GM12891 (cell line): Measurements from ENCODE around the gene DCAF4L1. TPM values are rescaled to one million over a fixed set of nuclear protein-coding genes. Genes with fewer than 3 reads are reported as not detected.

ENCODE experiments used
- DNase-seq: peaks from one replicate; pipeline ENCODE4 v3.0.0; 2011; ENCODE audit warnings: low spot score; ENCODE audit not compliant: insufficient read length
- FAIRE-seq: peaks from 2 replicates; lab custom pipeline; 2011; peaks lifted over from hg19 to GRCh38; lab: Jason Lieb, UNC
- PAX5 ChIP-seq: IDR thresholded peaks from 2 replicates; pipeline ENCODE4 v1.6.1; 2011; ENCODE audit warnings: low read length, moderate library complexity, mild to moderate bottlenecking; ENCODE audit not compliant: insufficient read depth, severe bottlenecking
- POLR2A ChIP-seq: IDR thresholded peaks from 2 replicates; pipeline ENCODE4 v1.6.1; 2011; ENCODE audit warnings: low read depth, low read length, control low read depth
- POLR2AphosphoS5 ChIP-seq: IDR thresholded peaks from 2 replicates; pipeline ENCODE4 v1.6.1; 2011; ENCODE audit warnings: low read depth, low read length, control low read depth
- POU2F2 ChIP-seq: IDR thresholded peaks from 2 replicates; pipeline ENCODE4 v1.6.1; 2011; ENCODE audit warnings: low read depth, mild to moderate bottlenecking, control low read depth, low read length, moderate library complexity
- SPI1 ChIP-seq: IDR thresholded peaks from 2 replicates; pipeline ENCODE4 v1.6.1; 2011; ENCODE audit warnings: low read depth, low read length, control low read depth
- TAF1 ChIP-seq: IDR thresholded peaks from 2 replicates; pipeline ENCODE4 v1.6.1; 2011; ENCODE audit warnings: low read depth, low read length, control low read depth
- polyA plus RNA-seq: library from polyadenylated mRNA; unstranded; fragments of >200 nt; gene quantifications from one replicate; pipeline ENCODE4 v1.2.1, GENCODE V29; 2012; ENCODE audit warnings: low read depth, missing spikeins, inconsistent platforms; ENCODE audit not compliant: missing spikeins

Gene DCAF4L1
- polyA plus RNA-seq = 0.05 TPM

GRCh38 chr4:41981456-41981855, at the start of gene DCAF4L1:
TSS of gene DCAF4L1 (plus strand) at chr4:41981756. CDS start at chr4:41981793, 37 bp downstream.
- DNase-seq (no peak), FAIRE-seq (no peak)
- TF ChIP-seq TAF1 (no peak), POU2F2 (no peak), PAX5 (no peak), POLR2A (no peak), POLR2AphosphoS5 (no peak)

GRCh38 chr4:41932988-41933387, 48.6 kb upstream of the DCAF4L1 start:
- no peak for FAIRE-seq
- no peak for DNase-seq
- no peak for TF ChIP-seq POLR2A
- TF ChIP-seq TAF1 = no peak
- no peak for TF ChIP-seq PAX5
- TF ChIP-seq POU2F2 = no peak
- no peak for TF ChIP-seq SPI1
- TF ChIP-seq POLR2AphosphoS5 = no peak

GRCh38 chr4:41933997-41934503, 47.5 kb upstream of the DCAF4L1 start:
- FAIRE-seq = no peak
- DNase-seq = no peak
- TF ChIP-seq SPI1 (no peak), POLR2A (no peak), POU2F2 (no peak), PAX5 (no peak), POLR2AphosphoS5 (no peak), TAF1 (no peak)

- DNase-seq = no peak
- peak; percentile 16 for FAIRE-seq
- TF ChIP-seq POLR2AphosphoS5 = no peak
Observed at GRCh38 chr4:41934514-41934900, 47.0 kb upstream of the DCAF4L1 start.

- TF ChIP-seq POU2F2 = 0 out of 2 replicates have a peak, but pooled peaks have one; percentile 35
- peak; percentile 84 for TF ChIP-seq POLR2A
- TF ChIP-seq SPI1 = peak; percentile 73
- TF ChIP-seq PAX5 = no peak
- 0 out of 2 replicates have a peak, but pooled peaks have one; percentile 44 for TF ChIP-seq TAF1
- TF ChIP-seq POLR2AphosphoS5 = peak; percentile 90
- FAIRE-seq (peak; percentile 87), DNase-seq (peak; percentile 60)
Observed at GRCh38 chr4:41934901-41935651, 46.5 kb upstream of the DCAF4L1 start, which contains the start of gene TMEM33. TSS of gene TMEM33 (plus strand) at chr4:41935429. CDS start at chr4:41935485, 56 bp downstream.

GRCh38 chr4:41935652-41936021, 45.9 kb upstream of the DCAF4L1 start:
- peak; percentile 70 for FAIRE-seq

GRCh38 chr4:41939016-41939626, 42.4 kb upstream of the DCAF4L1 start:
- FAIRE-seq (no peak), DNase-seq (no peak)

More at GRCh38 chr4:41935652-41936021, 45.9 kb upstream of the DCAF4L1 start:
- peak; percentile 9 for DNase-seq
- TF ChIP-seq SPI1 (no peak), POU2F2 (no peak), PAX5 (no peak), POLR2A (no peak)

GRCh38 chr4:41940834-41941233, 40.7 kb upstream of the DCAF4L1 start:
- no peak for FAIRE-seq
- TF ChIP-seq POLR2A (no peak), TAF1 (no peak), PAX5 (no peak), POU2F2 (no peak), SPI1 (no peak), POLR2AphosphoS5 (no peak)

More at GRCh38 chr4:41939016-41939626, 42.4 kb upstream of the DCAF4L1 start:
- TF ChIP-seq TAF1 (no peak), PAX5 (no peak), POLR2AphosphoS5 (no peak)

GRCh38 chr4:41943506-41943905, 38.0 kb upstream of the DCAF4L1 start:
- DNase-seq (no peak), FAIRE-seq (no peak)
- TF ChIP-seq POLR2AphosphoS5 (no peak), POLR2A (no peak), PAX5 (no peak), POU2F2 (no peak), SPI1 (no peak), TAF1 (no peak)

More at GRCh38 chr4:41940834-41941233, 40.7 kb upstream of the DCAF4L1 start:
- DNase-seq = no peak

GRCh38 chr4:41944089-41944488, 37.5 kb upstream of the DCAF4L1 start:
- TF ChIP-seq PAX5 (no peak), TAF1 (no peak)
- DNase-seq (no peak), FAIRE-seq (no peak)
